Astrocyte (in vitro differentiated cells and primary cell): ENCODE data around the gene OCA2.

ENCODE experiments used
- CTCF ChIP-seq: IDR thresholded peaks from 2 replicates; pipeline ENCODE4 v1.5.1; 2011; ENCODE audit warnings: low read depth, mild to moderate bottlenecking, inconsistent platforms, low read length, moderate library complexity; ENCODE audit not compliant: insufficient read depth
- EZH2 ChIP-seq: IDR thresholded peaks from 2 replicates; pipeline ENCODE4 v1.6.1; 2012; ENCODE audit warnings: mild to moderate bottlenecking, low read length, inconsistent platforms; ENCODE audit not compliant: insufficient read depth

- TF ChIP-seq CTCF (no peak), EZH2 (no peak)
These were observed 329.0 kb downstream of the OCA2 start for GRCh38 chr15:27770086-27770607.
